Stimulated activated CD8-positive, alpha-beta memory T cell treated with anti-CD3 and anti-CD28 coated beads, Interleukin-2, amount 100 ng/mL, for 1 hour (primary cell): ENCODE results near the gene CCDC88A.
"Not testable (repeated sequence)": the region's sequence is repeated elsewhere in the genome, so short reads cannot be mapped to it uniquely, and the experiment has no call there.

Experiments
- DNase-seq, 2 donors: peaks; one replicate each; pipeline ENCODE4 v3.0.0-alpha.2; 2020; ENCODE audit warnings: low read depth in 2 of 2

Gene CCDC88A

GRCh38 chr2:55371376-55371775, 48.3 kb downstream of the CCDC88A start:
- DNase-seq = no peak

- no peak for DNase-seq
Measured at GRCh38 chr2:55370208-55370607, 49.4 kb downstream of the CCDC88A start.

- no peak for DNase-seq
Measured at GRCh38 chr2:55365303-55365702, 54.4 kb downstream of the CCDC88A start.

GRCh38 chr2:55364189-55365055, 55.2 kb downstream of the CCDC88A start:
- DNase-seq = no peak

- DNase-seq = no peak
Measured at GRCh38 chr2:55363636-55364035, 56.0 kb downstream of the CCDC88A start.

- no peak for DNase-seq
Measured at GRCh38 chr2:55361465-55362189, 58.0 kb downstream of the CCDC88A start.

GRCh38 chr2:55358451-55358850, 61.2 kb downstream of the CCDC88A start:
- no peak for DNase-seq

GRCh38 chr2:55357927-55358326, 61.7 kb downstream of the CCDC88A start:
- no peak for DNase-seq

GRCh38 chr2:55357164-55357563, 62.5 kb downstream of the CCDC88A start:
- no peak for DNase-seq

- not testable (repeated sequence) for DNase-seq
Measured at GRCh38 chr2:55356136-55356535, 63.5 kb downstream of the CCDC88A start.

- DNase-seq = no peak
Measured at GRCh38 chr2:55355451-55355850, 64.2 kb downstream of the CCDC88A start.

- no peak for DNase-seq
Measured at GRCh38 chr2:55351672-55352071, 68.0 kb downstream of the CCDC88A start.

GRCh38 chr2:55345064-55345463, 74.6 kb downstream of the CCDC88A start:
- no peak for DNase-seq

- DNase-seq = no peak
Measured at GRCh38 chr2:55338268-55338667, 81.4 kb downstream of the CCDC88A start.

- DNase-seq = no peak
Measured at GRCh38 chr2:55334728-55335127, 84.9 kb downstream of the CCDC88A start.

GRCh38 chr2:55330541-55331297, 88.9 kb downstream of the CCDC88A start:
- no peak for DNase-seq

GRCh38 chr2:55327470-55328230, 92.0 kb downstream of the CCDC88A start:
- no peak for DNase-seq

GRCh38 chr2:55314985-55315384, 104.7 kb downstream of the CCDC88A start:
- no peak for DNase-seq

GRCh38 chr2:55311444-55311870, 108.2 kb downstream of the CCDC88A start:
- no peak for DNase-seq

GRCh38 chr2:55309446-55309845, 110.2 kb downstream of the CCDC88A start:
- no peak for DNase-seq

GRCh38 chr2:55302241-55302640, 117.4 kb downstream of the CCDC88A start:
- DNase-seq = no peak

GRCh38 chr2:55301277-55301676, 118.4 kb downstream of the CCDC88A start:
- DNase-seq = no peak
